Measurements from ENCODE around the gene CXCL8.
"Not testable (repeated sequence)": the region's sequence is repeated elsewhere in the genome, so short reads cannot be mapped to it uniquely, and the experiment has no call there.

Gene CXCL8

DNA sequence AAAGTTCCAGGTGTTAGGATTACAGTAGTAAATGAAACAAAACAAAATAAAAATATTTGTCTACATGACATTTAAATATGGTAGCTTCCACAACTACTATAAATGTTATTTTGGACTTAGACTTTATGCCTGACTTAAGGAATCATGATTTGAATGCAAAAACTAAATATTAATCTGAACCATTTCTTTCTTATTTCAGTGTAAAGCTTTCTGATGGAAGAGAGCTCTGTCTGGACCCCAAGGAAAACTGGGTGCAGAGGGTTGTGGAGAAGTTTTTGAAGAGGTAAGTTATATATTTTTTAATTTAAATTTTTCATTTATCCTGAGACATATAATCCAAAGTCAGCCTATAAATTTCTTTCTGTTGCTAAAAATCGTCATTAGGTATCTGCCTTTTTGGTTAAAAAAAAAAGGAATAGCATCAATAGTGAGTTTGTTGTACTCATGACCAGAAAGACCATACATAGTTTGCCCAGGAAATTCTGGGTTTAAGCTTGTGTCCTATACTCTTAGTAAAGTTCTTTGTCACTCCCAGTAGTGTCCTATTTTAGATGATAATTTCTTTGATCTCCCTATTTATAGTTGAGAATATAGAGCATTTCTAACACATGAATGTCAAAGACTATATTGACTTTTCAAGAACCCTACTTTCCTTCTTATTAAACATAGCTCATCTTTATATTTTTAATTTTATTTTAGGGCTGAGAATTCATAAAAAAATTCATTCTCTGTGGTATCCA is 1.6 kb downstream of the CXCL8 start:
- DNase-seq (ENCODE audit: low read depth) = no peak
- H3K4me3 ChIP-seq (ENCODE audit: low read depth, low read length) = no peak overlapping the region

GRCh38 chr4:73742490-73743160 is 2.3 kb downstream of the CXCL8 start:
- DNase-seq (ENCODE audit: low read depth) = no peak
- H3K4me3 ChIP-seq (ENCODE audit: low read depth, low read length) = no peak overlapping the region

DNA sequence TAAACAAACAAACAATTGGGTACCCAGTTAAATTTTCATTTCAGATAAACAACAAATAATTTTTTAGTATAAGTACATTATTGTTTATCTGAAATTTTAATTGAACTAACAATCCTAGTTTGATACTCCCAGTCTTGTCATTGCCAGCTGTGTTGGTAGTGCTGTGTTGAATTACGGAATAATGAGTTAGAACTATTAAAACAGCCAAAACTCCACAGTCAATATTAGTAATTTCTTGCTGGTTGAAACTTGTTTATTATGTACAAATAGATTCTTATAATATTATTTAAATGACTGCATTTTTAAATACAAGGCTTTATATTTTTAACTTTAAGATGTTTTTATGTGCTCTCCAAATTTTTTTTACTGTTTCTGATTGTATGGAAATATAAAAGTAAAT is 2.9 kb downstream of the CXCL8 start:
- DNase-seq (ENCODE audit: low read depth) = no peak
- no peak overlapping the region for H3K4me3 ChIP-seq (ENCODE audit: low read depth, low read length)

DNA sequence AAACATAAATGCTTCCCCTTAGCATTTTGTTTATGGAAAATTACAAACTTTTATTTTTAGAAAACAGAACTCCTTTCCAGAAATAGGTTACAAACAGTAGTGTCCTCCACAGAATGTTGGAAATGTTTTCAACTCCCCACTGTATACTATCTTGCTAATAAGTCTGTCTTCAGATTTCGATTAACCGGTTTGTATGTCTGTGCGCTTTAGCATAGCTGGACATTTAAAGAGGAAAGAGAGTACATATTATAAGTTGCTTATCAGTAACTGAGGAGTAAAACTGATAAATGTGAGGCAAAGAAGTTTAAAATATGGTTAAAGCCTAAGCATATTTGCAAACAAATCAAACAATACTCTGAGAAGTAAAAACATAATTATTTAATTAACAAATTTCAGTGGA is 3.4 kb downstream of the CXCL8 start:
- H3K4me3 ChIP-seq (ENCODE audit: low read depth, low read length) = no peak overlapping the region
- no peak for DNase-seq (ENCODE audit: low read depth)

- H3K4me3 ChIP-seq (ENCODE audit: low read depth, low read length) = no peak overlapping the region
- no peak for DNase-seq (ENCODE audit: low read depth)
These were observed 3.8 kb downstream of the CXCL8 start for GRCh38 chr4:73744203-73744602.

DNA sequence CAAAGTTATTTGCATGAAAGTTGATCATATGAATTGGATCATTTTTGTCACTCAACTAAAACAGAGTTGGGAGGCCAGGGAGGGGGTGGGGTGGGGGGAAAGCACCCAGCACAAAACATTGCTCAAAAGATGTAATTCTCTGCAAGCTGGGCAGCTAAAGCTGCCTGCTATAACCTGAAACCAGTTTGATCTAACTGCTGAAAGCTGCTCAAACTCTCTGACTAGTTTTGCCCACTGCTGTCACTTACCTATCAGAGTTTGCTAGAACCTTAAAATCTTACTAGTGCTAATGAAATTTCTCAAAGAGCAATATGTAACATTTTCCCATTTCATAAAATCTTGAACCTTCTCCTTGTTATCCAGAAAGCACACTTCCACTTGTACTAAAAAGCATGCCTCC is 10.4 kb downstream of the CXCL8 start:
- no peak overlapping the region for H3K4me3 ChIP-seq (ENCODE audit: low read depth, low read length)

GRCh38 chr4:73751166-73751565 is 10.8 kb downstream of the CXCL8 start:
- no peak for DNase-seq (ENCODE audit: low read depth)
- no peak overlapping the region for H3K4me3 ChIP-seq (ENCODE audit: low read depth, low read length)

More for the DNA sequence above, 10.4 kb downstream of the CXCL8 start:
- no peak for DNase-seq (ENCODE audit: low read depth)

- no peak overlapping the region for H3K4me3 ChIP-seq (ENCODE audit: low read depth, low read length)
- DNase-seq (ENCODE audit: low read depth) = no peak
These were observed 11.5 kb downstream of the CXCL8 start for GRCh38 chr4:73751830-73752229.

DNA sequence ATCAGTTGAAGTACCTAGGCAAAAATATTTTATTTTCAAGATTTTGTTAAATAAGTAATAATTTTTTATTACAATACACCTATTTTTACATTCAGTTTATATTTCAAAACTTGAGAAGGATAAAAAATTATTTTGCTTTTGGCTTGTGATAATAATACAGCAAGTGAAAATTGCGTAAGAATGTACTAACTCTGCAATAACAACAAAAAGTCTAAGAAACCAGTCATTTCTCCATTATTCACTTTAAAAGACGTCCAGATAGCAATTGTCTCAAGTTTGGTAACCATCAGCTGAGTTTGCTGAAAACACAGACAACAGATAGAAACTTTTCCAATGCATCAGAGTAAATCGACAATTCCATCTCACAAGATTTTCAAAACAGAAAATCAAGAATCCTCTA is 12.1 kb downstream of the CXCL8 start:
- DNase-seq (ENCODE audit: low read depth) = no peak
- no peak overlapping the region for H3K4me3 ChIP-seq (ENCODE audit: low read depth, low read length)

DNA sequence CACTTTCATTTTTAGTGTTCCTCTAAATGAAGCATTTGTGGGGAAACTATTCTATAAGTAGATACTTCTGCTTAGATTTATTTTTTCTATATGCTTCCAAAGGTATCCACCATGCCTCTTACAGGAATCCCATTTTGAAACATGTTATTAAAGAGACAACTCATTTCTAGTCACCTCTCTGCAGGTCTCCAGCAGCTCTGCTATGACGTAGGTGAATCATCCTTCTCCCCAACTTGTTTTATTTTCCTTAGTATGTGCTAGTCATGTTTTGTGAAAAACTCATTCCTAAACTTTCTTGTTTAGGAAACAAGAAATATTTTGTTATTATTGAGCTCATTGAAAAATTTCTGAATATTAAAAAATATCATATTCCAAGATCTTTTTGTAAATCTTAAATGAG is 12.8 kb downstream of the CXCL8 start:
- DNase-seq (ENCODE audit: low read depth) = no peak
- H3K4me3 ChIP-seq (ENCODE audit: low read depth, low read length) = no peak overlapping the region

- DNase-seq (ENCODE audit: low read depth) = no peak
These were observed 14.6 kb downstream of the CXCL8 start for GRCh38 chr4:73754934-73755333.

DNA sequence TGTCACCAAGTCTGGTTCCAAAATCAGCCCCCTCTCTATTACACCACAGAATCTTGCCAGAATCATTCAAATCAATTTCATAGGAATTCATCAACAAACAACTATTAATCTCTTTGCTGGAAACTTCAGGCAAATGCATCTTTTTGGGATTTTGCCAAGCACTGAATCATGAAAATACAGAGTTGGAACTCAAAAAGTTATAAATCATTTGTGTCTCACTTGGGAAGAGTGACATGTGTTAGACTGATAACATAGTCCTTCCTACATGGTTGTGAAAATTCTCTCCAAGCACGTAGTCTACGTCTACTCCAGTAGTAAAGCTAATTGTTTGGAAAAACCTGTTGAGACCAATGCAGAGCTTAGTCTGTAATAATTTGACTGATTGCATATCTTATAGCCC is 19.0 kb downstream of the CXCL8 start:
- DNase-seq (ENCODE audit: low read depth) = no peak

More at GRCh38 chr4:73754934-73755333, 14.6 kb downstream of the CXCL8 start:
- H3K4me3 ChIP-seq (ENCODE audit: low read depth, low read length) = no peak overlapping the region

GRCh38 chr4:73761856-73762255 is 21.5 kb downstream of the CXCL8 start:
- DNase-seq (ENCODE audit: low read depth) = no peak
- no peak overlapping the region for H3K4me3 ChIP-seq (ENCODE audit: low read depth, low read length)

More for the DNA sequence above, 19.0 kb downstream of the CXCL8 start:
- H3K4me3 ChIP-seq (ENCODE audit: low read depth, low read length) = no peak overlapping the region

- H3K4me3 ChIP-seq (ENCODE audit: low read depth, low read length) = no peak overlapping the region
- DNase-seq (ENCODE audit: low read depth) = no peak
These were observed 22.0 kb downstream of the CXCL8 start for GRCh38 chr4:73762409-73762808.

- no peak for DNase-seq (ENCODE audit: low read depth)
These were observed 23.5 kb downstream of the CXCL8 start for GRCh38 chr4:73763877-73764276.

DNA sequence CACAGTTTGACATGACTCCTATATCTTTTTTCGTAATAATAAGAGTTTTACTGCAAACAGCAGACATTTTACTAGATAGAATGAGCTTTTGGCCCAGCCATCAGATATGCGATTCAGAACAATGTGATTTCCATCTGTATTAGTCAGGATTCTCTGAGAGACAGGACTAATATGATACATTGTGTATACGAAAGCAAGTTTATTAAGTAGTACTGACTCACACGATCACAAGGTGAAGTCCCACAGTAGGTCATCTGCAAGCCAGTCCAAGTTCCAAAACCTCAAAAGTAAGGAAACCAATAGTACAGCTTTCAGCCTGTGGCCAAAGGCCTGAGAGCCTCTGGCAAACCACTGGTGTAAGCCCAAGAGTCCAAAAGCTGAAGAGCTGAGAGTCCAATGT is 24.1 kb downstream of the CXCL8 start:
- no peak for DNase-seq (ENCODE audit: low read depth)
- no peak overlapping the region for H3K4me3 ChIP-seq (ENCODE audit: low read depth, low read length)

More at GRCh38 chr4:73763877-73764276, 23.5 kb downstream of the CXCL8 start:
- H3K4me3 ChIP-seq (ENCODE audit: low read depth, low read length) = no peak overlapping the region

DNA sequence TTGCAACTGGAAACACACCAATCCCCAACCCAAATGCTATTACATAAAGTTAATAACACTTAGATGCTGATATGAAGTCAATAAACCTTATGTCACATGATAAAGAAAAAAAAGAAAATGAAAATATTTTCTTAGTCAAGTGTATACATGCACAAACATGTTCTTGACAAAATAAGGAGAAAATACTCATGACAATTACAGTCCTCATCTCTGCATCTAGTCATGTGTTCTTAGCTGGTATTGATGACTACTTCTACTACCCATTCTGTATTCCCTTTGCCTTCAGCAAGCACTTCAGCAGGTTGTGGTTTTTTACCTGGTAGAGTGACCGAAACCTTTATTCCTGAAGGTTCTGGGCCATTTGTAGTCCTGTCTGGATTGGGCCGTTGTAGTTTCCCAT is 24.9 kb downstream of the CXCL8 start:
- no peak overlapping the region for H3K4me3 ChIP-seq (ENCODE audit: low read depth, low read length)

DNA sequence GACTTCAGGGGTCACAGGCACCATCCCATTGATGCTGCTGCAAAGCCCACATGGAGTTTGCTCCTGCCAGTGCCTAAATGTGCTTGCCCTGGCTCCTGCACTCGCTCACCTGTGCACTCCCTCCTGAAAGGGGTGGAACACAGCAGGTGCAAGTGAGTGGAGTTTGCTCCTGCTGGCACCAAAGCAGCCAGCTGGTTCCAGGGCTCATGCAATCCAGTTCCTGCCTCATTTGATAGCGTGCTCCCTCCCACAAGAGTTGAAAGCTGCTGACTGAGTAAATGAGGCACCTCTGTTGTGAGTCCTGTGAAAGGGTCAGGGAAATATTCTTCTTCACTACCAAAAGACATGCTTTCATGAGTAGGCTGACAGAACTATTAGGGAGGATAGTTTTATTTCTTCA is 30.5 kb downstream of the CXCL8 start:
- no peak for DNase-seq (ENCODE audit: low read depth)
- no peak overlapping the region for H3K4me3 ChIP-seq (ENCODE audit: low read depth, low read length)

More for the DNA sequence above, 24.9 kb downstream of the CXCL8 start:
- no peak for DNase-seq (ENCODE audit: low read depth)

- H3K4me3 ChIP-seq (ENCODE audit: low read depth, low read length) = no peak overlapping the region
- DNase-seq (ENCODE audit: low read depth) = no peak
These were observed 32.0 kb downstream of the CXCL8 start for GRCh38 chr4:73772363-73772762.

GRCh38 chr4:73774406-73774805 is 34.0 kb downstream of the CXCL8 start:
- H3K4me3 ChIP-seq (ENCODE audit: low read depth, low read length); DNase-seq (ENCODE audit: low read depth): not testable (repeated sequence)

DNA sequence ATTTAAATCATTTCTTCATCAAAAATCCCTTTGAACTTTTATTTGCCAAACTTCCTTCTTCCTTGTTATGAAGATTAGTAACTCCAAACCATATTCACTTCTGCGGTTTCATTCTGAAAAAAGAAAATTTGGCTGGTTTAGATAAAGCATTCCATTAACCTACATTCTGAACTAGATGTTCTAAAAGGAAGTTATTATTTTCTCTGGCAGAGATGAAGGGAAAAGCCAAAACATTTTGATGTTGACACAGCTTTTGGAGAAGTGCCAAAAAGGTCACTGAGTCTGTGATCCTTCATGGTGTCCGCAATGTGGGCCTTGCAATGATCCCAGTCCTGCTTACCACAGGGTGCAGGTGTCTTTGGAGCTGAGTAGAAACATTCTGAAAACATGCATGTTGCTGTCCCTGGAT is 36.0 kb downstream of the CXCL8 start:
- no peak overlapping the region for H3K4me3 ChIP-seq (ENCODE audit: low read depth, low read length)

More for the DNA sequence above, 36.0 kb downstream of the CXCL8 start:
- DNase-seq (ENCODE audit: low read depth) = peak; percentile 94

Data from skeletal muscle cell (primary cell).